Measurements from ENCODE around the gene RPN2.

DNA sequence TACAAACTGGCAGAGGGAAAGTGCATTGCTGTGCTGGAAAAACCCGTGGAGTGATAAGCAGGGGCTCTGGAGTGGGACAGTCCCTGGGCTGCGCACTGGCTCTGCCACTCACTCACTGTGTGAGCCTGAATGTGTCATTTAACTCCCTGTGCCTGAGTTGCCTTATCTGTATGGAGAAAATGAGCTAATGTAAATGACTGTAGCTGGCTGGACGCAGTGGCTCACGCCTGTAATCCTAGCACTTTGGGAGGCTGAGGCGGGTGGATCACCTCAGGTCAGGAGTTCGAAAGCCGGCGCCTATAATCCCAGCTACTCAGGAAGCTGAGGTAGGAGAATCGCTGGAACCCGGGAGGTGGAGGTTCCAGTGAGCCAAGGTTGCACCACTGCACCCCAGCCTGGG, 18.4 kb upstream of the RPN2 start:
- TF ChIP-seq GATA1 (IDR thresholded peaks at IDR 0.05; ENCODE audit: low read depth, low read length) (no peak), POLR2A (IDR thresholded peaks at IDR 0.05; ENCODE audit: low read length) (no peak)

Data from erythroblast (primary cell).